ENCODE results near the gene ITPR3. TPM values are rescaled to one million over a fixed set of nuclear protein-coding genes. Genes with fewer than 3 reads are reported as not detected.

The ITPR3 gene
- total RNA-seq, 2 experiments from 2014 or later, result 57.8 to 59.3 TPM

GRCh38 chr6:33737267-33738026, 116.3 kb downstream of the ITPR3 start:
- ATAC-seq, result no peak

GRCh38 chr6:33738153-33738552, 117.0 kb downstream of the ITPR3 start:
- no peaks in the 10 kb centered on the region for H3K9me3 Mint-ChIP-seq (ENCODE audit: insufficient read depth)
- CTCF ChIA-PET, result no interaction called here
- no peaks in the 10 kb centered on the region for H3K4me1 Mint-ChIP-seq (ENCODE audit: low read depth)
- DNase-seq, result no peak
- no peaks in the 10 kb centered on the region for H3K36me3 Mint-ChIP-seq (ENCODE audit: low read depth)
- POLR2A ChIA-PET, result no interaction called here
- no peak overlapping the region for H3K4me3 Mint-ChIP-seq
- ATAC-seq, result no peak
- H3K27ac Mint-ChIP-seq, result no peak overlapping the region
- H3K27me3 Mint-ChIP-seq (ENCODE audit: low read depth), result peaks cover 5% of the 10 kb centered on the region

More at GRCh38 chr6:33737267-33738026, 116.3 kb downstream of the ITPR3 start:
- CTCF ChIA-PET, result no interaction called here
- Mint-ChIP-seq H3K4me1 (ENCODE audit: low read depth) (no peaks in the 10 kb centered on the region), H3K27ac (no peak overlapping the region), H3K9me3 (ENCODE audit: insufficient read depth) (no peaks in the 10 kb centered on the region), H3K27me3 (ENCODE audit: low read depth) (no peaks in the 10 kb centered on the region), H3K36me3 (ENCODE audit: low read depth) (no peaks in the 10 kb centered on the region), H3K4me3 (no peak overlapping the region)
- POLR2A ChIA-PET, result no interaction called here
- no peak for DNase-seq

- H3K36me3 Mint-ChIP-seq (ENCODE audit: low read depth), result no peaks in the 10 kb centered on the region
- CTCF ChIA-PET, result no interaction called here
- peaks cover 9% of the 10 kb centered on the region for H3K27me3 Mint-ChIP-seq (ENCODE audit: low read depth)
- H3K4me3 Mint-ChIP-seq, result no peak overlapping the region
- no peaks in the 10 kb centered on the region for H3K4me1 Mint-ChIP-seq (ENCODE audit: low read depth)
- no peaks in the 10 kb centered on the region for H3K9me3 Mint-ChIP-seq (ENCODE audit: insufficient read depth)
- no peak for ATAC-seq
- POLR2A ChIA-PET, result no interaction called here
- H3K27ac Mint-ChIP-seq, result no peak overlapping the region
- no peak for DNase-seq
These were observed 117.8 kb downstream of the ITPR3 start for GRCh38 chr6:33738879-33739278.

- no peaks in the 10 kb centered on the region for H3K36me3 Mint-ChIP-seq (ENCODE audit: low read depth)
- DNase-seq (no peak), ATAC-seq (no peak)
- H3K4me1 Mint-ChIP-seq (ENCODE audit: low read depth), result no peaks in the 10 kb centered on the region
- H3K27me3 Mint-ChIP-seq (ENCODE audit: low read depth), result peaks cover 13% of the 10 kb centered on the region
- ChIA-PET POLR2A (no interaction called here), CTCF (no interaction called here)
- no peak overlapping the region for H3K4me3 Mint-ChIP-seq
- H3K27ac Mint-ChIP-seq, result no peak overlapping the region
- H3K9me3 Mint-ChIP-seq (ENCODE audit: insufficient read depth), result no peaks in the 10 kb centered on the region
These were observed 118.4 kb downstream of the ITPR3 start for GRCh38 chr6:33739571-33739970.

DNA sequence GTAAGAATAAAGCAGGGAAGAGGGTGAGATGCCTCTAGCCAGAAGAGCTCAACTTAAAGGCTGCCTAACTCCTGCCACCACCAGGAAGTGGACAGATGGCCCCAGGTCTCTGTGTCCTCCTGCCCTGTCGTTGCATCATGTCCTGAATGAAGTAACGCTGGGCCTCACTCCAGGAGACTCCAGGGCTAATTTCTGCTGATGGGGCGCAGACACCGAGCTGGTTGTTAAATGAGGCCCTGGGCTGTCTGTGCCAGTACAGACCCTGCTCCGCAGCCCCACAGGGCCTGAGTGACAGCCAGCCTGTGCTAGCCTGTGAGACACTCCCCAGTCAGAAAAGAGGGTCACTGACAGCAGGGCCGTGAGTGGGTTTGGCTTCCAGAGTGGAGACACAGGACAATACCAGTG, 119.1 kb downstream of the ITPR3 start:
- no peak overlapping the region for H3K4me3 Mint-ChIP-seq
- H3K36me3 Mint-ChIP-seq (ENCODE audit: low read depth), result no peaks in the 10 kb centered on the region
- H3K27ac Mint-ChIP-seq, result no peak overlapping the region
- DNase-seq, result no peak
- CTCF ChIA-PET, result no interaction called here
- POLR2A ChIA-PET, result no interaction called here
- H3K27me3 Mint-ChIP-seq (ENCODE audit: low read depth), result peaks cover 13% of the 10 kb centered on the region
- no peaks in the 10 kb centered on the region for H3K9me3 Mint-ChIP-seq (ENCODE audit: insufficient read depth)
- no peaks in the 10 kb centered on the region for H3K4me1 Mint-ChIP-seq (ENCODE audit: low read depth)
- ATAC-seq, result no peak

DNA sequence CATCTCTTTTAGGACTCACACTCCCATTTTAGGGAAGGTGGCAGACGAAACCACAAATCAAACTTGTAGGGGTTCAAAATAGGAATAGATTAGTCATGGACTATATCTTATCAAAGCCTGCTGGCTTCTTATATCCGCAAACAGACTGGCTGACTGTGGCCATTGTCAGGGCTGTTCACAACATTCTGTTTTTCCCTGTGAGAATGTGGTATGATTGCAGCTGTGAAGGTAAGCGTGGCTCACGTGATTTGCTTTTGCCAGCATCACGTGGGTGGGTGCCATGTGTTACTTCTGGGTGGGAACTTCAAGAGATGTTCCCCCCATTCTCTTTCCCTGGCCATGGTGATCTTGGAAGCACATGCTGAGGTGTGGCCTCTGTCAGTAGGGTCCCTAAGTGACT, 119.7 kb downstream of the ITPR3 start:
- Mint-ChIP-seq H3K27me3 (ENCODE audit: low read depth) (peaks cover 13% of the 10 kb centered on the region), H3K4me3 (no peak overlapping the region), H3K27ac (no peak overlapping the region), H3K4me1 (ENCODE audit: low read depth) (no peaks in the 10 kb centered on the region), H3K9me3 (ENCODE audit: insufficient read depth) (no peaks in the 10 kb centered on the region), H3K36me3 (ENCODE audit: low read depth) (no peaks in the 10 kb centered on the region)
- ChIA-PET POLR2A (no interaction called here), CTCF (no interaction called here)
- DNase-seq (no peak), ATAC-seq (no peak)

DNA sequence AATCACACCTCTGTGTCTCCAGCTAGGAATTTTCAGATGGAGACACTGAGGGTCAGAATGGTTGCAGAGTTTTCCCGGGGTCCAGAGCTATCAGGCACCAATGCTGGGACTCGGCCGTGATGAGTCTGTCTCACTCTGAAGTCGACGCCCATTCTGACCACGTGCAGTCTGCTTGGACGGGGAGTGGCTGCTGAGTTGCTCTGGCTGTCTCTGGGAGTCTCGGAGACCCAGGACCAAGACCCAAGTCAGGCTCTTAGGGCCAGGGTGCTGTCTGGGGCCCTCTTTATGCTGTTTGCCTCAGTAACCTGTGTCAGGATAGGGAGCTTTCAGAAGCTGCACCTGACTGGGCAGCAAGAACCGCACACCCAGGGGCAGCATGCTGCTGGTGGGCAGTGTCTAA, 121.0 kb downstream of the ITPR3 start:
- CTCF ChIA-PET, result interaction anchor here (1.2 to 3.8 kb wide), 2 partner anchors 22 to 286 kb away, joined by 4 to 13 read pairs; no protein-coding TSS in a partner anchor
- Mint-ChIP-seq H3K27ac (no peak overlapping the region), H3K9me3 (ENCODE audit: insufficient read depth) (no peaks in the 10 kb centered on the region), H3K4me3 (no peak overlapping the region), H3K36me3 (ENCODE audit: low read depth) (no peaks in the 10 kb centered on the region), H3K27me3 (ENCODE audit: low read depth) (peaks cover 13% of the 10 kb centered on the region), H3K4me1 (ENCODE audit: low read depth) (no peaks in the 10 kb centered on the region)
- ATAC-seq, result no peak
- no peak for DNase-seq
- POLR2A ChIA-PET, result no interaction called here

DNA sequence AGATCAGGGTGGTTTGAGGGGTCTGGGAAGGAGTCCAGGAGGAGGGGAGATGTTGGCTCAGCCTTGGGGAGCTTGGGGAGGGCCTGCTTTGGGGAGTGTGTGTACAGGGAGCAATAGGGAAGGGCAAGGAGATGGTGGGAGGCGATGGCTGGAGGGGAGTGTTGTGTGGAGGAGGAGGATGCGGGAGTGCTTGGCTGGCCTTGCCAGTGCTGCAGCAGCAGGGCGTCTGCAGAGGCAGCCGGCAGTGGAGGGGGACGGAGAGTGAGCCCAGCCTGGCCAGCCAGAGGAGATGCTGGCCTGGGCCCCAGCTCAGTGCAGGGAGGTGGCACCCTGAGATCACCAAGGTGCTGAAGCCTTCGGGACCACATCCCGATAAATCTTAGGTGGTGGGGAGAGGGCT, 121.7 kb downstream of the ITPR3 start:
- no peaks in the 10 kb centered on the region for H3K9me3 Mint-ChIP-seq (ENCODE audit: insufficient read depth)
- no peaks in the 10 kb centered on the region for H3K36me3 Mint-ChIP-seq (ENCODE audit: low read depth)
- no peak overlapping the region for H3K27ac Mint-ChIP-seq
- H3K4me1 Mint-ChIP-seq (ENCODE audit: low read depth), result no peaks in the 10 kb centered on the region
- ChIA-PET CTCF (interaction anchor here (0.8 to 4.1 kb wide), 14 partner anchors 16 to 412 kb away, joined by 3 to 40 read pairs (median 8); partner anchors contain the start of gene UQCC2), POLR2A (no interaction called here)
- ATAC-seq, result no peak
- no peak overlapping the region for H3K4me3 Mint-ChIP-seq
- H3K27me3 Mint-ChIP-seq (ENCODE audit: low read depth), result peaks cover 13% of the 10 kb centered on the region
- no peak for DNase-seq

- CTCF ChIA-PET, result interaction anchor here (0.7 to 4.1 kb wide), 19 partner anchors 13 to 438 kb away, joined by 3 to 40 read pairs (median 4); partner anchors contain the start of gene UQCC2
- POLR2A ChIA-PET, result no interaction called here
- Mint-ChIP-seq H3K36me3 (ENCODE audit: low read depth) (no peaks in the 10 kb centered on the region), H3K9me3 (ENCODE audit: insufficient read depth) (no peaks in the 10 kb centered on the region), H3K27me3 (ENCODE audit: low read depth) (peaks cover 13% of the 10 kb centered on the region), H3K4me3 (no peak overlapping the region), H3K4me1 (ENCODE audit: low read depth) (no peaks in the 10 kb centered on the region), H3K27ac (no peak overlapping the region)
- DNase-seq (peak; percentile 80), ATAC-seq (peak; percentile 87)
These were observed 123.1 kb downstream of the ITPR3 start for GRCh38 chr6:33744001-33744848.

DNA sequence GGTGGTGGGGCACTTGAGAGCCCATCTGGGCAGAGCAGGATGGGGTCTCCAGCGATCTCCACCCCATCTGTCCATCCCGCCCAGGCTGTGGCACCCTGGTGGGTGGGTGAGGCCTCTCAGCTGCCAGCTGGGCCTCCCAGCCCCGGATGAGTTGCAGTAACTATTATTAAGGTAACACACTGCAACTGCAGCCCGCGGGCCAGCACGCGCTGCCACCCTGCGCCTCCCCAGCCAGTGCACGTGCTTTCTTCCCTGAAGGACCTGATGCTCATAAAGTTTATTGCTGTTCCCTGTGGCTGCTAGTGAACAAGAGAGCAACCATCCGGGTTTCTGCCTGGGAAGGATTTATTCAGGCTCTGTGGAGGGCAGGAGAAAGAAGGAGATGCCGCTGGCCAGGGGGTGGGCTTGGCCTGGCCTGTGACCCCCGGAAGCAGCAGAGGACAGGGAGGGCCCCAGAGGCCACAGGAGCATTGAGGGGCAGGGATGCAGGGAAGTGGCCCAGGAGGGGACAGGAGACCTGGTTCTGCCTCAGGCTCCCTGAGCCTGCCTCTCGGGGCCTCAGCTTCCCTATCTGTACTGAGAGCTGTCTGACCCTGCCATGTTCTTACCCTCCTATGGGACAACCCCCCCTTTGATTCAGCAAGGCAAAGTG, 123.9 kb downstream of the ITPR3 start:
- POLR2A ChIA-PET, result no interaction called here
- Mint-ChIP-seq H3K36me3 (ENCODE audit: low read depth) (no peaks in the 10 kb centered on the region), H3K27me3 (ENCODE audit: low read depth) (peaks cover 13% of the 10 kb centered on the region), H3K4me1 (ENCODE audit: low read depth) (no peaks in the 10 kb centered on the region), H3K9me3 (ENCODE audit: insufficient read depth) (no peaks in the 10 kb centered on the region), H3K4me3 (no peak overlapping the region), H3K27ac (no peak overlapping the region)
- DNase-seq (no peak), ATAC-seq (no peak)
- CTCF ChIA-PET, result interaction anchor here (0.7 to 4.1 kb wide), 14 partner anchors 12 to 410 kb away, joined by 3 to 40 read pairs (median 8); partner anchors contain the start of gene UQCC2

GRCh38 chr6:33745548-33745947, 124.4 kb downstream of the ITPR3 start:
- ChIA-PET POLR2A (no interaction called here), CTCF (interaction anchor here (0.8 to 4.1 kb wide), 6 partner anchors 16 to 152 kb away, joined by 3 to 40 read pairs (median 6); partner anchors contain the start of gene UQCC2)
- Mint-ChIP-seq H3K27me3 (ENCODE audit: low read depth) (peaks cover 13% of the 10 kb centered on the region), H3K4me1 (ENCODE audit: low read depth) (no peaks in the 10 kb centered on the region), H3K9me3 (ENCODE audit: insufficient read depth) (no peaks in the 10 kb centered on the region), H3K4me3 (no peak overlapping the region), H3K36me3 (ENCODE audit: low read depth) (no peaks in the 10 kb centered on the region), H3K27ac (no peak overlapping the region)
- DNase-seq (no peak), ATAC-seq (no peak)

All from activated CD8-positive, alpha-beta T cell treated with anti-CD3 and anti-CD28 coated beads, Interleukin-2, amount 10 ng/mL, durations not matched to agents 7 days and 5 days (primary cell).